ENCODE data around the gene LOXL4.
"Not testable (repeated sequence)": the region's sequence is repeated elsewhere in the genome, so short reads cannot be mapped to it uniquely, and the experiment has no call there.

DNA sequence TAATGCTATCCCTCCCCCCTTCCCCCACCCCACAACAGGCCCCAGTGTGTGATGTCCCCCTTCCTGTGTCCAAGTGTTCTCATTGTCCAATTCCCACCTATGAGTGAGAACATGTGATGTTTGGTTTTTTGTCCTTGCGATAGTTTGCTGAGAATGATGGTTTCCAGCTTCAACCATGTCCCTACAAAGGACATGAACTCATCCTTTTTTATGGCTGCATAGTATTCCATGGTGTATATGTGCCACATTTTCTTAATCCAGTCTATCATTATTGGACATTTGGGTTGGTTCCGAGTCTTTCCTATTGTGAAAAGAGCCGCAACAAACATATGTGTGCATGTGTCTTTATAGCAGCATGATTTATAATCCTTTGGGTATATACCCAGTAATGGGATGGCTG, 40.3 kb downstream of the LOXL4 start:
- TF ChIP-seq, protein P1, sequence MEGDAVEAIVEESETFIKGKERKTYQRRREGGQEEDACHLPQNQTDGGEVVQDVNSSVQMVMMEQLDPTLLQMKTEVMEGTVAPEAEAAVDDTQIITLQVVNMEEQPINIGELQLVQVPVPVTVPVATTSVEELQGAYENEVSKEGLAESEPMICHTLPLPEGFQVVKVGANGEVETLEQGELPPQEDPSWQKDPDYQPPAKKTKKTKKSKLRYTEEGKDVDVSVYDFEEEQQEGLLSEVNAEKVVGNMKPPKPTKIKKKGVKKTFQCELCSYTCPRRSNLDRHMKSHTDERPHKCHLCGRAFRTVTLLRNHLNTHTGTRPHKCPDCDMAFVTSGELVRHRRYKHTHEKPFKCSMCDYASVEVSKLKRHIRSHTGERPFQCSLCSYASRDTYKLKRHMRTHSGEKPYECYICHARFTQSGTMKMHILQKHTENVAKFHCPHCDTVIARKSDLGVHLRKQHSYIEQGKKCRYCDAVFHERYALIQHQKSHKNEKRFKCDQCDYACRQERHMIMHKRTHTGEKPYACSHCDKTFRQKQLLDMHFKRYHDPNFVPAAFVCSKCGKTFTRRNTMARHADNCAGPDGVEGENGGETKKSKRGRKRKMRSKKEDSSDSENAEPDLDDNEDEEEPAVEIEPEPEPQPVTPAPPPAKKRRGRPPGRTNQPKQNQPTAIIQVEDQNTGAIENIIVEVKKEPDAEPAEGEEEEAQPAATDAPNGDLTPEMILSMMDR (IDR thresholded peaks at IDR 0.05): not testable (repeated sequence)
- TF ChIP-seq POLR2A (IDR thresholded peaks at IDR 0.05): not testable (repeated sequence)

Data from uterus (tissue), 2 donors.